Measurements from ENCODE around the gene PTPRC.

DNA sequence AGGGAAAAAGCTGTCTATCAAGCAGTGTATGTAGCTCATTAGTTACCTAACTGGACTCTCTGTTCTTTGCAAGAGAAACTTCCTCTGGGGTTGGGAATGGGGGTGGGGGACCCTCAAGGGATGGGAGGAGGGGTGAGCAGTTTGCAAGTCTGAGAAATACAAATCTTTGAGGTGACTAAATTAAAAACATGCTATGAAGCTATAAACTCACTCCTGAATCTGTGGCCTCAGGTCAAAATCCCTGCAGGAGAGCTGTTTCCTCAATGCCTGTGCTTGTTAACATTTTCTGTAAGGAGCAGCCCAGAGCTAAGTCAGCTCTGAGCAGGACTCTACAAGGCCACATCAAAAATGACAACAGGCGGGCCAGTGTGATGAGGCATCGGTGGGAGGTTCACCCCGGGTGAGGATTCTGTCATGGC lies 32.8 kb upstream of the PTPRC start:
- TF ChIP-seq, protein P1, sequence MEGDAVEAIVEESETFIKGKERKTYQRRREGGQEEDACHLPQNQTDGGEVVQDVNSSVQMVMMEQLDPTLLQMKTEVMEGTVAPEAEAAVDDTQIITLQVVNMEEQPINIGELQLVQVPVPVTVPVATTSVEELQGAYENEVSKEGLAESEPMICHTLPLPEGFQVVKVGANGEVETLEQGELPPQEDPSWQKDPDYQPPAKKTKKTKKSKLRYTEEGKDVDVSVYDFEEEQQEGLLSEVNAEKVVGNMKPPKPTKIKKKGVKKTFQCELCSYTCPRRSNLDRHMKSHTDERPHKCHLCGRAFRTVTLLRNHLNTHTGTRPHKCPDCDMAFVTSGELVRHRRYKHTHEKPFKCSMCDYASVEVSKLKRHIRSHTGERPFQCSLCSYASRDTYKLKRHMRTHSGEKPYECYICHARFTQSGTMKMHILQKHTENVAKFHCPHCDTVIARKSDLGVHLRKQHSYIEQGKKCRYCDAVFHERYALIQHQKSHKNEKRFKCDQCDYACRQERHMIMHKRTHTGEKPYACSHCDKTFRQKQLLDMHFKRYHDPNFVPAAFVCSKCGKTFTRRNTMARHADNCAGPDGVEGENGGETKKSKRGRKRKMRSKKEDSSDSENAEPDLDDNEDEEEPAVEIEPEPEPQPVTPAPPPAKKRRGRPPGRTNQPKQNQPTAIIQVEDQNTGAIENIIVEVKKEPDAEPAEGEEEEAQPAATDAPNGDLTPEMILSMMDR (conservative IDR thresholded peaks at IDR 0.05 in 1 of 2, IDR thresholded peaks at IDR 0.05 in 1 of 2; ENCODE audit: low read depth in 1 of 2, low read length in 2 of 2), result no peak
- TF ChIP-seq EZH2 (IDR thresholded peaks at IDR 0.05; ENCODE audit: low read length, missing control alignments), result no peak
